Spinal cord (tissue), 10 donors: ENCODE data around the gene MTA1. TPM values are rescaled to one million over a fixed set of nuclear protein-coding genes. Genes with fewer than 3 reads are reported as not detected.

ENCODE experiments used
- DNase-seq, 6 donors: peaks; one replicate each; pipeline versions ENCODE4 v3.0.0 to v3.0.0-alpha.2; 2013 to 2015; ENCODE audit warnings: low spot score in 6 of 6, low read depth in 4 of 6
- H3K27ac ChIP-seq: one replicate; pipeline ENCODE4 v1.5.1; 2013; ENCODE audit warnings: low read depth, low read length, control low read depth
- H3K27me3 ChIP-seq: one replicate; pipeline ENCODE4 v1.6.1; 2013; ENCODE audit warnings: low read length; ENCODE audit not compliant: control insufficient read depth, insufficient read depth
- H3K36me3 ChIP-seq: one replicate; pipeline ENCODE4 v1.6.1; 2013; ENCODE audit warnings: low read length; ENCODE audit not compliant: control insufficient read depth, insufficient read depth
- H3K4me1 ChIP-seq: one replicate; pipeline ENCODE4 v1.6.1; 2013; ENCODE audit warnings: low read length; ENCODE audit not compliant: control insufficient read depth, insufficient read depth
- H3K4me3 ChIP-seq: one replicate; pipeline ENCODE4 v1.5.1; 2013; ENCODE audit warnings: low read depth, low read length, control low read depth
- H3K9me3 ChIP-seq: one replicate; pipeline ENCODE4 v1.6.1; 2013; ENCODE audit warnings: low read length; ENCODE audit not compliant: control insufficient read depth, insufficient read depth
- WGBS: methylation state at CpG from one replicate; pipeline ENCODE4 v1.1.5; 2013; ENCODE audit warnings: missing lambda C conversion rate; ENCODE audit not compliant: insufficient coverage; 5-methylcytosine and 5-hydroxymethylcytosine counted together
- polyA plus RNA-seq, 2 donors: library from polyadenylated mRNA; unstranded; fragments of 120-200 nt; gene quantifications; one replicate each; pipeline ENCODE4 v1.2.1, GENCODE V29; 2013; ENCODE audit not compliant: insufficient read length in 2 of 2
- total RNA-seq, 2 donors: library from RNA; depleted of rRNA in 1 of 2; stranded (reverse); fragments of 120-200 nt in 1 of 2; fragments of >200 nt in 1 of 2; gene quantifications; one replicate each; pipeline versions ENCODE4 v1.2.3 to v1.2.4, GENCODE V29; 2013 to 2014
- donor health status: healthy.

MTA1 gene
- total and polyA plus RNA-seq, 4 donors, result 40.9 to 202 (median 126) TPM

DNA sequence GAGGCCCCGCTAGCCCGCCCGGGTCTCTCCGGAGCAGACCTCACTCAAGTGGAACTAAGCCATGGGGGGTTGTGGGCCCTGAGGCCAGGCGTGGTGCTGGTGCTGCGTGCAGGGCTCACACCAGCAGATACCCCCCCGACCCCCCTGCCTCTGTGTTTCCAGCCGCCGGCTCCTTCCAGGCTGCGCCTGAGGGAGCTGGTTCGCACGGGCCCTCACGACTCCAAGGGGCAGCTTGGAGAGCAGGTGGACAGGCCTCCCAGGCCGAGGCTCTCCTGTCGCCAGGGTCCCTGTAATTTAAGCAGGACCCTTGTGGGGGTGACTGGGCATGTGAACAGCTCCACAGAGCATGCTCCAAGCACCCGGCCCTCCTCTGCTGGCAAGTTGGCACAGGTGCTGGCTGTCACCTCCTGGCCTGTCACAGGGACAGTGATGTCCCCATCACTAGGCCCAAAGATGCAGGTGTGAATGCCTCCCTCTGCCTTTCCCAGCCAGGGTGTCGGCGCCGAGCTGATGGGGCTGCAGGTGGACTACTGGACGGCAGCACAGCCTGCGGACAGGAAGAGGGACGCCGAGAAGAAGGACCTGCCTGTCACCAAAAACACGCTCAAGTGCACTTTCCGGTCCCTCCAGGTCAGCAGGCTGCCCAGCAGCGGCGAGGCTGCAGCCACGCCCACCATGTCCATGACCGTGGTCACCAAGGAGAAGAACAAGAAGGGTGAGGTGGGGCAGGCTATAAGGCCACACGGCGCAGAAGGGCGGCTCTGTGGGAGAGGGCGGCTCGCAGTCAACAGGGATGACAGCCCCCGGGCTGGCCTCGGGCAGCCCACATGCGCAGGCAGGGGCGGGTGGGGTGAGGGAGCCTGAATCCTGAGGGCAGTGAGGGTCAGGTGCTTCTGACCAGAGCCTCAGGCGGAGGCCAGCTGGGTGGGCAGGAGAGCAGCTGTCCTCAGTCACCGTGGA is 27.2 kb upstream of the MTA1 start:
- Histone ChIP-seq H3K9me3 (no peaks in the 10 kb centered on the region), H3K4me1 (peaks cover 17% of the 10 kb centered on the region), H3K36me3 (peaks cover 90% of the 10 kb centered on the region), H3K4me3 (no peak overlapping the region), H3K27me3 (no peaks in the 10 kb centered on the region), H3K27ac (no peak overlapping the region)
- WGBS, result 93% methylated on average over 40 of the region's 40 CpGs
- no peak for DNase-seq

GRCh38 chr14:105393151-105393550 is 26.5 kb upstream of the MTA1 start:
- no peak overlapping the region for H3K27ac ChIP-seq
- WGBS, result 96% methylated on average over 14 of the region's 14 CpGs
- H3K36me3 ChIP-seq, result peaks cover 83% of the 10 kb centered on the region
- DNase-seq, result no peak
- H3K4me3 ChIP-seq, result no peak overlapping the region
- H3K4me1 ChIP-seq, result peaks cover 23% of the 10 kb centered on the region
- no peaks in the 10 kb centered on the region for H3K9me3 ChIP-seq
- H3K27me3 ChIP-seq, result no peaks in the 10 kb centered on the region

GRCh38 chr14:105394714-105395537 is 24.7 kb upstream of the MTA1 start:
- Histone ChIP-seq H3K4me3 (no peak overlapping the region), H3K36me3 (peaks cover 76% of the 10 kb centered on the region), H3K27ac (no peak overlapping the region), H3K27me3 (no peaks in the 10 kb centered on the region), H3K9me3 (no peaks in the 10 kb centered on the region), H3K4me1 (peaks cover 29% of the 10 kb centered on the region)
- WGBS, result 64% methylated on average over 19 of the region's 25 CpGs
- DNase-seq, result no peak

- H3K36me3 ChIP-seq, result peaks cover 76% of the 10 kb centered on the region
- no peak overlapping the region for H3K27ac ChIP-seq
- DNase-seq, result no peak
- no peaks in the 10 kb centered on the region for H3K27me3 ChIP-seq
- H3K4me1 ChIP-seq, result peaks cover 32% of the 10 kb centered on the region
- H3K4me3 ChIP-seq, result no peak overlapping the region
- H3K9me3 ChIP-seq, result no peaks in the 10 kb centered on the region
- WGBS, result 98% methylated on average over 5 of the region's 8 CpGs
Observed at GRCh38 chr14:105395538-105395854, 24.1 kb upstream of the MTA1 start.

DNA sequence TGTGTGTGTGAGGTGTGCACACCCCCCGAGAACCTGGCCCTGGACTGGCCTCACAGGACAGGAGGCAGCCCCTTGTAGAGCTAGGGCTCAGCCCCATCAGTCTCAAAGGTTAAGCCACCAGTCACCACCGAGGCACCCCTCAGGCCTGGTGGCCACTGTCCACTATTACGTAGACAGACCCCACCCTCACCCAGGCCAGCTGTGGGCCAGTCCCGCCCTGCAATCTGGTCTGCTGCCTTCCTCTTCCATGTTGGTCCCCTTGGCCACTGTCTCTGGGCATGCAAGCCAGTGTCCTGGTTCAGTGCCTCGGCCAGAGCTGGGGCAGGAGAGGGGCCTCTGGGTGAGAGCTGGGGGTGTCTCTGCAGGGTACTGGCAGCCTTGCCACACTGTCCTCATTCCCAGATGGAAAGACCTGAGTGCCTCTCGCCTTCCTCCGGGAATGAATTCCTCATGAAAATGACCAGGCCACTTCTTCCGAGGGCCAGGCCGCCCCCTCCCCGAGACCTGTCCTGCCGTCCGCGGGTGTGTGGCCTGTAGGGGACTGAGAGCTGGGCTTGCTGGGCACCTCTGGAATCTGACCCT is 22.2 kb upstream of the MTA1 start:
- 69% methylated on average over 9 of the region's 13 CpGs for WGBS
- H3K36me3 ChIP-seq, result peaks cover 63% of the 10 kb centered on the region
- H3K4me1 ChIP-seq, result peaks cover 29% of the 10 kb centered on the region
- no peaks in the 10 kb centered on the region for H3K27me3 ChIP-seq
- DNase-seq, result no peak
- no peaks in the 10 kb centered on the region for H3K9me3 ChIP-seq
- peak overlapping the region; percentile 53 for H3K4me3 ChIP-seq
- H3K27ac ChIP-seq, result peak overlapping the region; percentile 54

DNA sequence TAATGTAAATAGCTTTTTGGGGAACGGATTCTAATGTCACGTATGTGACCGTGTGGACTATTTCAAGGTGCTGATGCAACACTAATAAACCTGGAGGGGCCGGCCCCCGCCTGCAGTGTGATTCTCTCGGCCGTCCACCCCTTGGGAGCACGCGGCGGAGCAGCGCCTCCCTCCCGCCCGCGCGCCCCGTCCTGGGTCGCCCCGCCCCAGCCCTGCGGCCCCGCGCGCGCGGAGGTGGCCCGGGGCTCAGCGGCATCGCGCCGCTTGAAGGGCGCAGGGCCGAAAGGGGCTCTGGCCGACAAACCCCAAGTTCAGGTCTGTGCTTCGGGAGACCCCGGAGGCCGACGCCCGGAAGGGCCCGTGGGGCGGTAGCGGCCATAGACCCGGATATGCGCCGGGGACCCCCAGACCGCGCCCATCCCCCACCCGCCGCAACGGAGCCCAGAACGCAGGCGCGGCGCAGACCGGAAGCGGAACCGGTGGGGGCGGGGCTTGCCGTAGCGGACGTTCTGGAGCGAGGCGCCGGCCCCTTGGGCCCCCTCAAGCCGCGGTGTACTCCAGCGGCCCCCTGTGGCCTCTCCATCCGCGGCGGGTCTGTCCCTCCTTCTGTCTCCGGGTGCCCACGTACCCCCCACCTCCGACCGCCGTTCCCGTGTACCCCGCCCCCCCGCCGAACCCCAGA is 21.4 kb upstream of the MTA1 start, which contains the start of gene TEX22:
Gene TEX22, plus strand, starts transcription at position 495 of the 682 bp plus-strand sequence. CDS start 803 bp downstream, outside the sequence.
- peak in 5 of 6 donors; percentile 82 to 97 (median 88) for DNase-seq
- peaks cover 56% of the 10 kb centered on the region for H3K36me3 ChIP-seq
- H3K27me3 ChIP-seq, result no peaks in the 10 kb centered on the region
- H3K9me3 ChIP-seq, result no peaks in the 10 kb centered on the region
- 1% methylated on average over 69 of the region's 77 CpGs for WGBS
- peak within 1 kb of the TSS; percentile 53 for H3K4me3 ChIP-seq
- peak within 1 kb of the TSS; percentile 71 for H3K27ac ChIP-seq
- peaks cover 29% of the 10 kb centered on the region for H3K4me1 ChIP-seq

GRCh38 chr14:105398726-105399465 is 20.7 kb upstream of the MTA1 start:
- Histone ChIP-seq H3K27me3 (no peaks in the 10 kb centered on the region), H3K4me3 (peak overlapping the region; percentile 53), H3K27ac (peak overlapping the region; percentile 71), H3K36me3 (peaks cover 52% of the 10 kb centered on the region), H3K4me1 (peaks cover 29% of the 10 kb centered on the region), H3K9me3 (no peaks in the 10 kb centered on the region)
- no peak for DNase-seq
- WGBS, result 26% methylated on average over 36 of the region's 41 CpGs

DNA sequence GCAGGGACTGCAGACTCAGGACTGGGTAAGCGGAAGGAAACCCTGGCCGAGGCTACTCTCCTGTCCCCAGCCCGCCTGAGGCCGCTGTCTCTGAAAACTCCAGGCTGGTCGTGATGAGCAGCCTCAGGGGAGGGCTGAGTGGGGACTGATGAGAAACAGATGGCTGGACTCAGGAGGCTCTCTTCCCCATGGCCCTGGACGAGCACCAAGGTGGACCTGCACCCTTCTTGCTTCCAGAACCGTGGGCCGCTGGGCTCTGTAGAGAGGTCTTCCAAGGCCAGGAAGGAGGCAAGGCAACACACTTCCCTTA is 20.2 kb upstream of the MTA1 start:
- Histone ChIP-seq H3K4me1 (peaks cover 29% of the 10 kb centered on the region), H3K9me3 (no peaks in the 10 kb centered on the region), H3K4me3 (peak overlapping the region; percentile 53), H3K36me3 (peaks cover 47% of the 10 kb centered on the region), H3K27ac (no peak overlapping the region), H3K27me3 (no peaks in the 10 kb centered on the region)
- no peak for DNase-seq
- WGBS, result 91% methylated on average over 7 of the region's 8 CpGs
